ENCODE results near the gene ABCA2.

The ABCA2 gene

DNA sequence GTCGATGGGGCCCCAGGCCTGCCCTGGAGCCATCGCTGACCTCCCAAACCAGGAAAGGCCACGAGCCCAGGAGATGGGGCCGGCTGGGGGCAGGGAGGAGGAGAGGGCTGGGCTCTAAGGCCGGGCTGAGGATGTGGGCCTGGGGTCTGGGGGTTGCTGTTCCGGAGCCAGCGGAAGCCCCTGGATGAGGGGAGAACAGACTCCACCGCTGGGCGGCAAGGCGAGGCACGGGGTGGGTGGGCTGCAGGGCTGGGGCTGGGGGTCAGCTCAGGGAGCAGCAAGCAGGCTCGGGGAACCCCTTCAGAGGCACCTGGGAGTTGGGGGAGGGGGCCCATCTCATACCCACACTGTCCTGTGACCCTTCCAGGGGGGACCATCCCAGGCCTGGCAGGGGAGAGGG, 64.3 kb downstream of the ABCA2 start:
- DNase-seq (ENCODE audit: low read depth in 3 of 3) = no peak

DNA sequence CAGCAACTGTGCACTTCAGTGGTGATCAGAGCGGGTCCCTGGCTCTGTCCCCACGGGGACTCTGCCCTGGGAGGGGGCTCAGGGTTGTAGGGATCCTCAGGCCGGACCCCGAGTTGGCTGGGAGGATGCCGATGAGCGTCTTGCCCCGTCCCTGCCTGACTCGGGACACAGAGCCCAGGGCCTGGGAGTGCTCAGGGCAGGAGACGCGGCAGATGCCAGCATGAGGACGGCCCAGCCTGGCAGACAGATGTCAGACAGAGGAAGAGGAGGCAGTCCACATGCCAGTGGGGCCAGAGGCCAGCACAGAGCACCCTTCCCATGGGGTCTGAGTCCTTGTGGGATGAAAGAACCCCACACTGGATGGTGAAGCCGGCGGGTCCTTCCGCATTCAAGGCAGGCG, 64.7 kb downstream of the ABCA2 start:
- DNase-seq (ENCODE audit: low read depth in 3 of 3) = no peak

DNA sequence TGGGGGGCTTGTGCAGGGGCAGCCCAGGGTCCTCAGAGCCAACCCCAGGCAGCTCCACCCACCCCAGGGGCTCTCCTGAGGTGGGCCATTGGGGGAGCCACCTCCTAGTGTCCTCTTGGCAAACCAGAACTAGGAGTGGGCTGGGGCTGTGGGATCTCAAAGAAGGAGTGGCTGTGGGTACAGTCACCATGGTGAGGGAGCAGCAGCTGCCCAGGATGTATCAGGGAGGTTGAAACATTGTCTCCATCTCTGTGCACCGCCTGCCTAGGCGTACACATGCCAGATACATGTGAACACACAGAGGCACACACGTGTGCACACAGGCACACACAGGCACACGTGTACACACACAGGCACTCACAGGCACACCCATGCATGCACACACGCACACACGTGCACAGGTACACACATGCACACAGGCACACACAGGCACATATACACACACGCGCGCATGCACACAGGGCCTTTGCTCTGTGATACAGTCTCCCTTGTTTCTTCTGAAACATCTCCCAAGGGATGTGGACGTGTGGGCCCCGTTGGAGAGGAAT, 65.3 kb downstream of the ABCA2 start:
- no peak for DNase-seq (ENCODE audit: low read depth in 3 of 3)

DNA sequence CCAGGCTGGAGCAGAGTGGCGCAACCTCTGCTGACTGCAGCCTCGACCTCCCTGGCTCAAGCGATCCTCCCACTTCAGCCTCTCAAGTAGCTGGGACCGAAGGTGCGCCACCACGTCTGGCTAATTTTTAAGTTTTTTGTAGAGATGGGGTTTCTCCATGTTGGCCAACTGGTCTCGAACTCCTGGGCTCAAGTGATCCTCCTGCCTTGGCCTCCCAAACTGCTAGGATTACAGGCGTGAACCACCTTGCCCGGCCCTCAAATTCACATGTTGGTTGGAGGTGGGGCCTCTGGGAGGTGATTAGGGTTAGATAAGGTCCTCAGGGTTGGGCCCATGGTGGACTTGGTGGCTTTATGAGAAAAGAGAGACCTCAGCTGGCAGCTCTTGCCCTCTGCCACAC, 65.9 kb downstream of the ABCA2 start:
- no peak for DNase-seq (ENCODE audit: low read depth in 3 of 3)

DNA sequence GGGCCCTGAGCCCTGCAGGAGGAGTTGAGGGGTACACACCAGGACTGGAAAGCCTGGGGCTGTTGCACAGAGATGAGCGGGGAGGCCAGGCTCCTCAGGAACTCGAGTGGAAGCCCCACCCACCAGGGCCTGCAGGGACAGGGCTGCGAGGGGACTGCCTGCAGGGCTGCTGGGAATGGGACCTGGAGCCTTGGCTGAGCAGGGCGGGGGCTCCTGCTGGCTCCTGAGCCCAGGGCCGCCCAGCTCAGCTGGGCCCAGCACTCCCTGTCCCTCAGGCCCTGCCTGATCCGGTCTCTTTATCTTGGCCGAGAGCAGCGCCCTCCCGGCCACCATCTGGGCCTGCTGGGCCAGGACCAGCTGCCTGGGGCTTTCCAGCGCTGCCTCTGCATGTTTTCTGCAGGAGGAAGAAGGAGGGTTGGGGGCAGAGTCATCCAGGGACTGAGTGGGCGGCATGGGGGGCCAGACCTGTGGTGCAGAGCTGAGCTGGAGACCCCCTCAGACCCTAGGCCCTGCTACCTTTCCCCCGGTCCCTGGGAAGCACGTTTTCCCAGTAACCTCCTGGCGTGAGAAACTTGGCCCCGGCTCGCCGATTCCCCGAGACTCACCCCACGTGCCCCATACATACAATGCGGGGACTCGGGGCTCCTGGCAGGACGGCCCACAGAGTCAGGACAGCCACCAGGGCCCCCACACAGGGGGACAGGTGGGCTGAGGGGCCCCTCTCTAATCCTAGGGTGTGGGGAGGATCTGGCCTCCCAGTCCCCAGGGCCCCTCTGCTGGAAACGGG, 66.6 kb downstream of the ABCA2 start:
- DNase-seq (ENCODE audit: low read depth in 3 of 3) = no peak

DNA sequence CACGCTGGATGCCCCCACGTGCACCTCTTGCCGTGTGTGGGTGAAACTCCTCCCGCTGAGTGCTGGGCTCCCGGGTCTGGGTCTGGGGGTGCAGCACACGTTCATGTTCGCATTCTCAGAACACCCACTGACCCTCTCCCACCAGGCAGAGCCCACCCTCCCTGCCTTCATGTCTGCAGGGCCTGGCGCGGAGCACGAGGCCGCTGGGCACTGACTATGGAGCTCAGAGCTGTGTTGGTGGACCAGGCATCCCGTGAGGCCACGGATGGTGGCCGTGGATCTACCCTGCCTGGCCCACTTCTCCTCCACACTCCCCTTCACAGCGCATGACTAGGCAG, 67.1 kb downstream of the ABCA2 start:
- no peak for DNase-seq (ENCODE audit: low read depth in 3 of 3)

DNA sequence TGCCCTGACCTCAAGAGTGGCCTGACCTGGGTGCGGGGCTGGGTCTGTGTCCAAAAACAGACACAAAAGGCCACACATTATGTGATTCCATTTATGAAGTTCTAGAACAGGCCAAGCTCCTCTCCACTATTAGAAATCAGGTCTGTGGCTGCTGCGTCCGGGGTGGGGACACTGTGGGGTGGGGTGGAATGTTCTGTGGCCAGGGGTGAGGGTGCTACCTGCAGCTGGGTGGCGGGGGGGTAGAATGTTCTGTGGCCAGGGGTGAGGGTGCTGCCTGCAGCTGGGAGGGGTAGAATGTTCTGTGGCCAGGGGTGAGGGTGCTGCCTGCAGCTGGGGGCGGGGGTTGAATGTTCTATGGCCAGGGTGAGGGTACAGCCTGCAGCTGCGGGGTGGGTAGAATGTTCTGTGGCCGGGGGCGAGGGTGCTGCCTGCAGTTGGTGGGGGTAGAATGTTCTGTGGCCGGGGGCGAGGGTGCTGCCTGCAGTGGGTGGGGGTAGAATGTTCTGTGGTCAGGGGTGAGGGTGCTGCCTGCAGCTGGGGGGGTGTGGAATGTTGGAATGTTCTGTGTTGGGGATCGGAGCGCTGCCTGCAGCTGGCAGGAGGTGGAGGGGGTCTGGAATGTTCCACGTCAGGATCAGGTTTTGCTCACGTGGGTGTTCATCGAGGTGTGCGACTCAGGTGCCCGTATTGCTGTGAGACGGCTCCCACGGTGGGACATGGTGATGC, 67.7 kb downstream of the ABCA2 start:
- no peak for DNase-seq (ENCODE audit: low read depth in 3 of 3)

DNA sequence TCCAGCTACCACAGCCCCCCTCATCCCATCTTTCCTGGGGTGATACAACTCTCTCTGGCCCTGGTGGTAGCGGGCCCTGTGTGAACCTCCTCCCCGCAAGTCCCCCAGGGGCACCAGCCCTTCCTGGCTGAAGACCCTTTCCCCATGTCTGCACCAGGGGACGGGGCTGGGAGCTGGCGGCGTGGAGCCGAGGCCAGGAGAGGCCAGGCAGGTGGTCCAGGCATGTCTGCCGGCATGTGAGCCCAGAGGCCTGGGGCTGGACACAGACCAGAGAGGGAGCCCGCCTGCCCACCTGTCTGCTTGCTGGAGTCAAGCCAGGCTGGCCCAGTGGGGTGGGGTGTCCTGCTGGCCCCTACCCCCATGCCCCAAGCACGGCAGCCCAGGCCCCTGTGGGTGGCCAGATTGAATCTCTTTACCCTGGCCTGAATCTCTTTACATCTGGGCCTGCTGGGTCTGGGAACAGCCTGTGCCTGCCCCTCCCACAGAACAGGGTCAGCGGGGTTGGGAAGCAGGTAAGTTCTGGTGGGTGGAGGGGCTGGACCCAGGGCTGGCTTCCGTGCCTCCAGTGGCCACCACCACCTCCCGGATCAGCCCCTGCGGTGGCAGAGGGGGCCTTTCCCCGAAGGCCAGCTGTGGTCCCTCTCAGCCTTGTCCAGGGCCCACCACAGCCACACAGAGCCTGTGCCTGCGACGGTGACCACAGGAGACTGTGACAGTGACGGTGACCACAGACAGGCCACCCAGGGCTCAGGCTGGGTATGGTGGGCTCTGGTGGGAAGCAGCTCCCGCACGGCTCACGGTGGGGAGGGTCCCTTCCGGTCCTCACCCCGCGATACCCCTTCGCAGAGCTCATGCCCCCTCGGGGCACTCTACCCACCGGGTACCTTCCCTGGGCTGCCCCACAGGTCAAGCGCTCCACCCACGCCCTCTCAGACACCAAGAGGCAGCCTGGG, 68.9 kb downstream of the ABCA2 start:
- no peak for DNase-seq (ENCODE audit: low read depth in 3 of 3)

DNA sequence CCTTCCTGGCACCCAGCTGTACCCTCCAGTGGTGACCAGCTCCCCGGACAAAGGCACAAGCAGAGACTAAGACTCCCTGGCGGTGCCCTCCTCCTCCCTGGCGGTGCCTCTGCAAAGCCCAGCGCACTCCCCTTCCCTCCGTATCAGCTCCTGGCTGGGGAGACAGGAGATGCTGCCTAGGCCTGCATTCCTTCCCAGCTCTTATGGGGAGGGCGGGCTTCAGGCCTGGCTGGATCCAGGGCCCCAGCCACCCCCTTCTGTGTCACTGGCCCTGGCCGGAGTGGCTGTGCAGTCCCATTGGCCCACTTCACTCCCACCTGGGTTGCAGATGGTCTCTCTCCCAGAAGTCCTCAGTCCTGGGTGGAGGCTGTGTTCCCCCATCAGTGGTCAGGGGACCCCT, 69.6 kb downstream of the ABCA2 start:
- DNase-seq (ENCODE audit: low read depth in 3 of 3) = no peak

DNA sequence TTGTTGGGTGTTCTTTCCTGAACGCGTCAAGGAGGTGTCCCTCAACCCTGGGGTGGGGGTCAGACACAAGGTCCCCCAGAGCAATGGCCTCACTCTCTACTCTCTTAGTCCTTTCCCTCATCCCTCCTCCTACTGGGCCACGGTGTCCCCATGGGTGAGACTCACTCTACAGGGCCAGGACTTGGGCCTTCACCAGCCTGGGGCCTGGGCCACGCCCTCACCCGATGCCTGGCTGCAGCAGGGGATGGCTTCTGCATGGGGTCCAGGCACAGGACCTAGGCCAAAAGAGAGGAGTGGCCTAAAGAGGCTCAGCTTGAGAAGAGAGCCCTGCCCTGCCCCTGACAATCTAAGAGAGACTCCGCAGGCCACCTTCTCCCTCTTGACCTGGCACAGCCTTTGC, 70.1 kb downstream of the ABCA2 start:
- DNase-seq (ENCODE audit: low read depth in 3 of 3) = no peak

DNA sequence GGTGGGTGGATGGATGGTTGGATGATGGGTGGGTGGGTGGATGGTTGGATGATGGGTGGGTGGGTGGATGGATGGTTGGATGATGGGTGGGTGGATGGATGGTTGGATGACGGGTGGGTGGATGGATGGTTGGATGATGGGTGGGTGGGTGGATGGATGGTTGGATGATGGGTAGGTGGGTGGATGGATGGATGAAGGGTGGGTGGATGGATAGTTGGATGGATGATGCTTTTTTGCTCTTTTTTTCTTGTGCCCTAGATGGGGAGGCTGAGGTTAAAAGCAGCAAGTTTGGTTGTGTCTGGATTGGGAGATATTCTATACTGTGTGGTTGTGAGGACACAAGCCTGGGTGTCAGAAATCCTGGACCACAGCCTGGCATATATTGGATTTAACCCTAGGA, 70.6 kb downstream of the ABCA2 start:
- no peak for DNase-seq (ENCODE audit: low read depth in 3 of 3)
